Islet precursor cell (in vitro differentiated cells): ENCODE measurements around the gene HARS2.
"Not testable (repeated sequence)": the region's sequence is repeated elsewhere in the genome, so short reads cannot be mapped to it uniquely, and the experiment has no call there.

Experiments
- DNase-seq: peaks from one replicate; pipeline ENCODE4 v3.0.0-alpha.2; 2018

Gene HARS2

GRCh38 chr5:140690941-140691924 lies at the start of gene HARS2, which contains the start of gene HARS1:
HARS2 (plus strand) TSS chr5:140691455; CDS start chr5:140691649, 194 bp downstream.
HARS1 (minus strand) TSS chr5:140691370; CDS start chr5:140691304, 66 bp downstream.
- DNase-seq, result peak; percentile 98

GRCh38 chr5:140641716-140642115 lies 49.5 kb upstream of the HARS2 start:
- peak; percentile 38 for DNase-seq

- DNase-seq, result peak; percentile 19
Observed at GRCh38 chr5:140642718-140643117, 48.5 kb upstream of the HARS2 start.

GRCh38 chr5:140647042-140647419 lies 44.2 kb upstream of the HARS2 start:
- DNase-seq, result no peak

- DNase-seq, result no peak
Observed at GRCh38 chr5:140658870-140659269, 32.4 kb upstream of the HARS2 start.

- DNase-seq, result not testable (repeated sequence)
Observed at GRCh38 chr5:140660371-140660770, 30.9 kb upstream of the HARS2 start.

- DNase-seq, result no peak
Observed at GRCh38 chr5:140664030-140664358, 27.3 kb upstream of the HARS2 start.

GRCh38 chr5:140664359-140665119 lies 26.7 kb upstream of the HARS2 start, which contains the start of gene WDR55:
WDR55 (plus strand) TSS chr5:140664904; CDS start chr5:140664913, 9 bp downstream.
- peak; percentile 99 for DNase-seq

GRCh38 chr5:140671035-140671434 lies 20.2 kb upstream of the HARS2 start:
- DNase-seq, result not testable (repeated sequence)

- no peak for DNase-seq
Observed at GRCh38 chr5:140671472-140672125, 19.7 kb upstream of the HARS2 start.

- DNase-seq, result peak; percentile 80
Observed at GRCh38 chr5:140672455-140673186, 18.6 kb upstream of the HARS2 start.

- no peak for DNase-seq
Observed at GRCh38 chr5:140673187-140673976, 17.9 kb upstream of the HARS2 start, which contains the start of gene DND1. DND1 (minus strand) TSS chr5:140673576; CDS start chr5:140673542, 34 bp downstream.

- DNase-seq, result no peak
Observed at GRCh38 chr5:140674211-140674610, 17.0 kb upstream of the HARS2 start.

- no peak for DNase-seq
Observed at GRCh38 chr5:140674629-140675028, 16.6 kb upstream of the HARS2 start.

GRCh38 chr5:140677947-140678346 lies 13.3 kb upstream of the HARS2 start:
- no peak for DNase-seq

- no peak for DNase-seq
Observed at GRCh38 chr5:140678993-140679392, 12.3 kb upstream of the HARS2 start.

GRCh38 chr5:140690376-140690932 lies 801 bp upstream of the HARS2 start:
- DNase-seq, result peak; percentile 46

- no peak for DNase-seq
Observed at GRCh38 chr5:140694276-140694675, 3.0 kb downstream of the HARS2 start.

GRCh38 chr5:140696891-140697492 lies 5.7 kb downstream of the HARS2 start:
- DNase-seq, result no peak
